ENCODE data around the gene DIAPH3.

DNA sequence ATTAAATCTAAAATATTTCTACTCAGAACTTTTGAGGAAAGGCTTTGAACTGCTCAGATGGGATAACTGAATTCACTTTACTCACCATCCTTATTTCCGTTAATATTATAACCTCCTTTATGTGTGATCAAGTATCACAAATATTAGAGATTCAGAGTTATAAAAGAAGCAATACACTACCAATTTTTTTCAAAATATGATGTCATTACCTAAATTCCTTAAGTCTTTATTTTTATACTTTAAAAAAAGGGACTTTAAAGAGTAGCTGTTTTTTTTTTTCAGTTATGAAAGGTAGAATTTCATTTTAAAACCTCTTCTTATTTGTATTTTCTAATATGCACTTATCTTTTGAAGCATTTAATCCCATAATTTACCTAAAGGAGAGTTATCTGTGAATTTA lies 239.5 kb downstream of the DIAPH3 start:
- TF ChIP-seq, protein P1, sequence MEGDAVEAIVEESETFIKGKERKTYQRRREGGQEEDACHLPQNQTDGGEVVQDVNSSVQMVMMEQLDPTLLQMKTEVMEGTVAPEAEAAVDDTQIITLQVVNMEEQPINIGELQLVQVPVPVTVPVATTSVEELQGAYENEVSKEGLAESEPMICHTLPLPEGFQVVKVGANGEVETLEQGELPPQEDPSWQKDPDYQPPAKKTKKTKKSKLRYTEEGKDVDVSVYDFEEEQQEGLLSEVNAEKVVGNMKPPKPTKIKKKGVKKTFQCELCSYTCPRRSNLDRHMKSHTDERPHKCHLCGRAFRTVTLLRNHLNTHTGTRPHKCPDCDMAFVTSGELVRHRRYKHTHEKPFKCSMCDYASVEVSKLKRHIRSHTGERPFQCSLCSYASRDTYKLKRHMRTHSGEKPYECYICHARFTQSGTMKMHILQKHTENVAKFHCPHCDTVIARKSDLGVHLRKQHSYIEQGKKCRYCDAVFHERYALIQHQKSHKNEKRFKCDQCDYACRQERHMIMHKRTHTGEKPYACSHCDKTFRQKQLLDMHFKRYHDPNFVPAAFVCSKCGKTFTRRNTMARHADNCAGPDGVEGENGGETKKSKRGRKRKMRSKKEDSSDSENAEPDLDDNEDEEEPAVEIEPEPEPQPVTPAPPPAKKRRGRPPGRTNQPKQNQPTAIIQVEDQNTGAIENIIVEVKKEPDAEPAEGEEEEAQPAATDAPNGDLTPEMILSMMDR (IDR thresholded peaks at IDR 0.05): no peak
- no peak for TF ChIP-seq POLR2A (IDR thresholded peaks at IDR 0.05)
